Keratinocyte (primary cell): ENCODE results near the gene ANKS1B. TPM values are rescaled to one million over a fixed set of nuclear protein-coding genes. Genes with fewer than 3 reads are reported as not detected.

Source experiments
- DNase-seq: peaks from one replicate; pipeline ENCODE4 v3.0.0-alpha.2; 2011; ENCODE audit warnings: low read depth, missing footprints, low spot score
- FAIRE-seq: peaks from 2 replicates; lab custom pipeline; 2011; peaks lifted over from hg19 to GRCh38; lab: Jason Lieb, UNC
- H2AFZ ChIP-seq: 2 replicates; pipeline ENCODE4 v1.6.0; 2012; ENCODE audit warnings: low read length, control low read depth, inconsistent platforms; ENCODE audit not compliant: control insufficient read depth
- H3K27ac ChIP-seq: 2 replicates; pipeline ENCODE4 v1.5.1; 2011; ENCODE audit warnings: low read length; ENCODE audit not compliant: control insufficient read depth, insufficient read depth
- H3K27me3 ChIP-seq: 3 replicates; pipeline ENCODE4 v1.6.0; 2011; ENCODE audit warnings: low read length; ENCODE audit not compliant: control insufficient read depth, insufficient read depth; ENCODE audit errors: extremely low read depth
- H3K36me3 ChIP-seq, 2 experiments: 2 replicates in 1 of 2; 3 replicates in 1 of 2; pipeline ENCODE4 v1.5.1; 2011; ENCODE audit warnings: low read length in 2 of 2, mild to moderate bottlenecking in 1 of 2; ENCODE audit not compliant: control insufficient read depth in 2 of 2, insufficient read depth in 2 of 2; ENCODE audit errors: extremely low read depth in 1 of 2
- H3K4me1 ChIP-seq: 3 replicates; pipeline ENCODE4 v1.5.1; 2011; ENCODE audit warnings: low read length; ENCODE audit not compliant: control insufficient read depth, insufficient read depth; ENCODE audit errors: extremely low read depth
- H3K4me2 ChIP-seq: 3 replicates; pipeline ENCODE4 v1.6.0; 2011; ENCODE audit warnings: low read depth, low read length; ENCODE audit not compliant: control insufficient read depth, insufficient read depth; ENCODE audit errors: extremely low read depth
- H3K4me3 ChIP-seq, 3 experiments: fragments of 200-600 bp in 1 of 3; sonication (generic) in 1 of 3; 2 replicates in 2 of 3; 3 replicates in 1 of 3; pipeline ENCODE4 v1.5.1; 2011 to 2016; ENCODE audit warnings: low read length in 3 of 3, mild to moderate bottlenecking in 3 of 3, control low read depth in 2 of 3, inconsistent platforms in 1 of 3, low read depth in 1 of 3, mixed read lengths in 1 of 3, mixed run types in 1 of 3, moderate library complexity in 1 of 3; ENCODE audit not compliant: control insufficient read depth in 2 of 3, insufficient read depth in 2 of 3; ENCODE audit errors: extremely low read depth in 1 of 3
- H3K79me2 ChIP-seq: 2 replicates; pipeline ENCODE4 v1.6.0; 2012; ENCODE audit warnings: low read length; ENCODE audit not compliant: control insufficient read depth, insufficient read depth
- H3K9ac ChIP-seq: 3 replicates; pipeline ENCODE4 v1.6.0; 2011; ENCODE audit warnings: low read length; ENCODE audit not compliant: control insufficient read depth, insufficient read depth; ENCODE audit errors: extremely low read depth
- H3K9me1 ChIP-seq: 3 replicates; pipeline ENCODE4 v1.6.0; 2011; ENCODE audit warnings: low read length; ENCODE audit not compliant: control insufficient read depth, insufficient read depth; ENCODE audit errors: extremely low read depth
- H3K9me3 ChIP-seq: 2 replicates; pipeline ENCODE4 v1.5.1; 2012; ENCODE audit warnings: low read depth, low read length; ENCODE audit not compliant: control insufficient read depth
- H4K20me1 ChIP-seq: 3 replicates; pipeline ENCODE4 v1.6.0; 2011; ENCODE audit warnings: low read length; ENCODE audit not compliant: control insufficient read depth, insufficient read depth; ENCODE audit errors: extremely low read depth
- EZH2 ChIP-seq: IDR thresholded peaks from one replicate; pipeline ENCODE4 v1.6.1; 2012; ENCODE audit warnings: inconsistent platforms, mild to moderate bottlenecking, low read length, moderate library complexity
- dilution Hi-C: fragments of 300-500 bp; cut with MboI; formaldehyde crosslinking; loops from one replicate; pipeline ENCODE4 v1.7.0; 2020; ENCODE audit warnings: low sequenced_read_pairs; ENCODE audit not compliant: extremely low pct_ligation_motif_present
- polyA plus RNA-seq, 5 experiments: library from polyadenylated mRNA; depleted of rRNA in 3 of 5; stranded (reverse) in 3 of 5; stranded (forward) in 1 of 5; unstranded in 1 of 5; fragments of >200 nt; gene quantifications; 1 replicate in 1 of 5; 2 replicates in 3 of 5; 3 replicates in 1 of 5; pipeline versions ENCODE4 v1.2.1 to v1.2.3, GENCODE V29; 2011 to 2012; ENCODE audit warnings: missing spikeins in 2 of 5, low read depth in 1 of 5, low replicate concordance in 1 of 5
- TF ChIP-seq, protein P1 (sequence below), 3 experiments: IDR thresholded peaks in 1 of 3; conservative IDR thresholded peaks in 1 of 3; optimal IDR thresholded peaks in 1 of 3; 2 replicates in 2 of 3; 3 replicates in 1 of 3; pipeline versions ENCODE3 to v1.5.1; 2011; ENCODE audit warnings: low read length in 3 of 3, mild to moderate bottlenecking in 3 of 3, moderate library complexity in 2 of 3, control low read depth in 1 of 3, inconsistent platforms in 1 of 3; ENCODE audit not compliant: insufficient read depth in 2 of 3; ENCODE audit errors: extremely low read depth in 1 of 3

The ANKS1B gene
- polyA plus RNA-seq, 1 donor (not counting 4 experiments of a cell fraction or from before 2014, with no cell fraction given), result not detected

DNA sequence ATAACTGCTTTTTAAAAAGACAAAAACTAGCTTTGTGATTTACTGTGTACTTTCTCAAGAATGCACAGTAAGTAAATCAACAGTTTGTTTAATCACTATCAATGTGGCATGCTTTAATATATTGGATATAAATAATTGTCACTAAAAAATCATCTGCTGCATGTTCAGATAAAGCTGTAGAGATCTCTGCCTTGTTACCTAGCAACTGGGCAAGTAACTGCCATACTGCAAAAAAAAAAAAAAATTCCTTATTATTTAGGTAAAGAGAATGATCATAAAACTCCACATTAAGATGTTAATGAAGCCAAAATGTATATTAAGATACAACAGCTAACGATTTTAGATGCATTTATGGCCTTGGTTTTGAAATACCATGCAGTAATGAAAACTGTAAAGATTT, 1102.2 kb downstream of the ANKS1B start:
- TF ChIP-seq EZH2, result no peak
- TF ChIP-seq, protein P1, sequence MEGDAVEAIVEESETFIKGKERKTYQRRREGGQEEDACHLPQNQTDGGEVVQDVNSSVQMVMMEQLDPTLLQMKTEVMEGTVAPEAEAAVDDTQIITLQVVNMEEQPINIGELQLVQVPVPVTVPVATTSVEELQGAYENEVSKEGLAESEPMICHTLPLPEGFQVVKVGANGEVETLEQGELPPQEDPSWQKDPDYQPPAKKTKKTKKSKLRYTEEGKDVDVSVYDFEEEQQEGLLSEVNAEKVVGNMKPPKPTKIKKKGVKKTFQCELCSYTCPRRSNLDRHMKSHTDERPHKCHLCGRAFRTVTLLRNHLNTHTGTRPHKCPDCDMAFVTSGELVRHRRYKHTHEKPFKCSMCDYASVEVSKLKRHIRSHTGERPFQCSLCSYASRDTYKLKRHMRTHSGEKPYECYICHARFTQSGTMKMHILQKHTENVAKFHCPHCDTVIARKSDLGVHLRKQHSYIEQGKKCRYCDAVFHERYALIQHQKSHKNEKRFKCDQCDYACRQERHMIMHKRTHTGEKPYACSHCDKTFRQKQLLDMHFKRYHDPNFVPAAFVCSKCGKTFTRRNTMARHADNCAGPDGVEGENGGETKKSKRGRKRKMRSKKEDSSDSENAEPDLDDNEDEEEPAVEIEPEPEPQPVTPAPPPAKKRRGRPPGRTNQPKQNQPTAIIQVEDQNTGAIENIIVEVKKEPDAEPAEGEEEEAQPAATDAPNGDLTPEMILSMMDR (optimal IDR thresholded peaks at IDR 0.05 in 1 of 3, IDR thresholded peaks at IDR 0.05 in 1 of 3, conservative IDR thresholded peaks at IDR 0.05 in 1 of 3; ENCODE audit: extremely low read depth in 1 of 3, insufficient read depth in 2 of 3, low read length in 3 of 3), result no peak
- no peak overlapping the region for H3K9ac ChIP-seq
- DNase-seq (no peak), FAIRE-seq (no peak)
- H3K9me3 ChIP-seq, result no peaks in the 10 kb centered on the region
- H2AFZ ChIP-seq, result no peak overlapping the region
- no peaks in the 10 kb centered on the region for H3K79me2 ChIP-seq
- dilution Hi-C loops, result no loop called here
- no peaks in the 10 kb centered on the region for H3K36me3 ChIP-seq
- no peaks in the 10 kb centered on the region for H3K27me3 ChIP-seq
- H3K4me3 ChIP-seq, result no peak overlapping the region
- H3K27ac ChIP-seq, result no peak overlapping the region
- no peaks in the 10 kb centered on the region for H3K9me1 ChIP-seq
- no peak overlapping the region for H3K4me2 ChIP-seq
- no peaks in the 10 kb centered on the region for H4K20me1 ChIP-seq
- no peaks in the 10 kb centered on the region for H3K4me1 ChIP-seq

- H4K20me1 ChIP-seq, result no peaks in the 10 kb centered on the region
- H3K4me3 ChIP-seq, result no peak overlapping the region
- no peak overlapping the region for H2AFZ ChIP-seq
- H3K27me3 ChIP-seq, result no peaks in the 10 kb centered on the region
- H3K4me2 ChIP-seq, result no peak overlapping the region
- no peaks in the 10 kb centered on the region for H3K9me3 ChIP-seq
- FAIRE-seq (no peak), DNase-seq (no peak)
- no peak overlapping the region for H3K27ac ChIP-seq
- no peak for TF ChIP-seq EZH2
- TF ChIP-seq, protein P1 (optimal IDR thresholded peaks at IDR 0.05 in 1 of 3, IDR thresholded peaks at IDR 0.05 in 1 of 3, conservative IDR thresholded peaks at IDR 0.05 in 1 of 3; ENCODE audit: extremely low read depth in 1 of 3, insufficient read depth in 2 of 3, low read length in 3 of 3), result no peak
- no peaks in the 10 kb centered on the region for H3K9me1 ChIP-seq
- no peak overlapping the region for H3K9ac ChIP-seq
- no peaks in the 10 kb centered on the region for H3K36me3 ChIP-seq
- dilution Hi-C loops, result no loop called here
- no peaks in the 10 kb centered on the region for H3K4me1 ChIP-seq
- no peaks in the 10 kb centered on the region for H3K79me2 ChIP-seq
These were observed 1111.0 kb downstream of the ANKS1B start for GRCh38 chr12:98873776-98874175.
